ENCODE data around the gene GRHPR.

Gene GRHPR

GRCh38 chr9:37454238-37454637 is 31.7 kb downstream of the GRHPR start:
- POLR2A ChIA-PET (ENCODE audit: low non-redundant PET) = no interaction called here
- DNase-seq (ENCODE audit: low spot score) = no peak
- TF ChIP-seq, protein P1, sequence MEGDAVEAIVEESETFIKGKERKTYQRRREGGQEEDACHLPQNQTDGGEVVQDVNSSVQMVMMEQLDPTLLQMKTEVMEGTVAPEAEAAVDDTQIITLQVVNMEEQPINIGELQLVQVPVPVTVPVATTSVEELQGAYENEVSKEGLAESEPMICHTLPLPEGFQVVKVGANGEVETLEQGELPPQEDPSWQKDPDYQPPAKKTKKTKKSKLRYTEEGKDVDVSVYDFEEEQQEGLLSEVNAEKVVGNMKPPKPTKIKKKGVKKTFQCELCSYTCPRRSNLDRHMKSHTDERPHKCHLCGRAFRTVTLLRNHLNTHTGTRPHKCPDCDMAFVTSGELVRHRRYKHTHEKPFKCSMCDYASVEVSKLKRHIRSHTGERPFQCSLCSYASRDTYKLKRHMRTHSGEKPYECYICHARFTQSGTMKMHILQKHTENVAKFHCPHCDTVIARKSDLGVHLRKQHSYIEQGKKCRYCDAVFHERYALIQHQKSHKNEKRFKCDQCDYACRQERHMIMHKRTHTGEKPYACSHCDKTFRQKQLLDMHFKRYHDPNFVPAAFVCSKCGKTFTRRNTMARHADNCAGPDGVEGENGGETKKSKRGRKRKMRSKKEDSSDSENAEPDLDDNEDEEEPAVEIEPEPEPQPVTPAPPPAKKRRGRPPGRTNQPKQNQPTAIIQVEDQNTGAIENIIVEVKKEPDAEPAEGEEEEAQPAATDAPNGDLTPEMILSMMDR (conservative IDR thresholded peaks at IDR 0.05; ENCODE audit: low read depth) = no peak
- CTCF ChIA-PET = no interaction called here
- H3K27ac ChIP-seq = no peak overlapping the region

DNA sequence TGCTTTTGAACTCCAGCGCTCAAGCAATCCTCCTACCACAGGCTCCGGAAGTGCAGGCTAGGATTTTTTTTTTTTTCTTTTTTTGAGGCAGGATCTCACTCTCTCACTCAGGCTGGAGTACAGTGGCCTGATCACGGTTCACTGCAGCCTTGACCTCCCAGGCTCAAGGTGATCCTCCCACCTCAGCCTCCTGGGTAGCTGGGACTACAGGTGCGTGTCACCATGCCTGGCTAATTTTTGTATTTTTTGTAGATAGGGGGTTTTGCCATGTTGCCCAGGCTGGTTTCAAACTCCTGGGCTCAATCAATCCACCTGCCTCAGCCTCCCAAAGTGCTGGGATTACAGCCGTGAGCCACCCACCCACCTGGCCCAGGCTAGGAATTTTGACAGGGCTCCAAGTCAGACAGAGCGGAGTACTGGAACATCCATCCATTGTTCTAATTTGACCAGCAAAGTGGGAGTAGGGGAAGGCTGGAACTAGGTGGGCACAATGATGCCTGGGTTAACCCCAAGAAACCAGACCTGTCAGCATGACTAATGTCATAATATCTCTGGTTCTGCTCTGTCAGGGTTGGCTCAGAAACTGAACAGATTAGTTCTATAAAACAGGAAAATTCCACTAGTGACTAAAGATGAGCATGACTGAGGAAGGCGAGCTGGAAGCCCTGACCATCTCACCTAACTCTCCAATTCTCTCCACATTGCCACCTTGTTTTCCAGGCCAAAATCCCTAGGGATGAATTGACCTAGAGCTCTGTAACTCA is 33.6 kb downstream of the GRHPR start:
- H3K27ac ChIP-seq = no peak overlapping the region
- CTCF ChIA-PET = no interaction called here
- POLR2A ChIA-PET (ENCODE audit: low non-redundant PET) = interaction anchor here (1.1 kb wide), 1 partner anchor 33 kb away, joined by 4 read pairs; no protein-coding TSS in a partner anchor
- no peak for DNase-seq (ENCODE audit: low spot score)
- TF ChIP-seq, protein P1 (conservative IDR thresholded peaks at IDR 0.05; ENCODE audit: low read depth) = no peak

DNA sequence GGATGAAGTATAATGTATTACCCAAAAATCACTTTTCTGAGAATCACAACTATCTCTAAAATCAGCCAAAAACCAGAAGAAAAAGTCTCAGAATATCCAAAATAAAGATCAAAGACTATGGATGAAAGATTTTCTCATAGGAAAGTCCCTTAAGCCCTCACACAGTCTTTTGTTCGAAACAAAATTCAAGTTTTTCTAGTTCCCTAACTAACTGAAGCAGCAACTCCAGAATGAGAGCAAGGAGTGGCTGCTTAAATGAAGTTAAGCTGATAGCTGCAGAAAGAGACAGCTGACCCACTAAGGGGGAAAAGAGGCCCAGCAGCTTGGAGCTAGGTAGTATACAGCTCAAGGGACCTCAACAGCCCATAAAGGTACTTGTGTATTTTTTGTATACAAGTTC is 34.3 kb downstream of the GRHPR start:
- ChIA-PET CTCF (no interaction called here), POLR2A (ENCODE audit: low non-redundant PET) (no interaction called here)
- TF ChIP-seq, protein P1 (conservative IDR thresholded peaks at IDR 0.05; ENCODE audit: low read depth) = no peak
- DNase-seq (ENCODE audit: low spot score) = no peak
- no peak overlapping the region for H3K27ac ChIP-seq

- POLR2A ChIA-PET (ENCODE audit: low non-redundant PET) = no interaction called here
- peak overlapping the region; percentile 99 for H3K27ac ChIP-seq
- no peak for DNase-seq (ENCODE audit: low spot score)
- CTCF ChIA-PET = interaction anchor here (0.6 kb wide), 1 partner anchor 28 kb away, joined by 3 read pairs; no protein-coding TSS in a partner anchor
- TF ChIP-seq, protein P1 (conservative IDR thresholded peaks at IDR 0.05; ENCODE audit: low read depth) = no peak
Measured at GRCh38 chr9:37464006-37464405, 41.5 kb downstream of the GRHPR start.

- TF ChIP-seq, protein P1 (conservative IDR thresholded peaks at IDR 0.05; ENCODE audit: low read depth) = no peak
- ChIA-PET CTCF (interaction anchor here (0.6 kb wide), 1 partner anchor 28 kb away, joined by 3 read pairs; no protein-coding TSS in a partner anchor), POLR2A (ENCODE audit: low non-redundant PET) (interaction anchor here (1.3 kb wide), 1 partner anchor 21 kb away, joined by 3 read pairs; the partner anchor contains the start of gene POLR1E)
- DNase-seq (ENCODE audit: low spot score) = peak; percentile 71
- peak overlapping the region; percentile 99 for H3K27ac ChIP-seq
Measured at GRCh38 chr9:37464426-37465248, 42.1 kb downstream of the GRHPR start.

- DNase-seq (ENCODE audit: low spot score) = peak; percentile 99
- CTCF ChIA-PET = interaction anchor here (0.6 kb wide), 1 partner anchor 270 kb away, joined by 3 read pairs; no protein-coding TSS in a partner anchor
- peak within 1 kb of the TSS; percentile 99 for H3K27ac ChIP-seq
- TF ChIP-seq, protein P1 (conservative IDR thresholded peaks at IDR 0.05; ENCODE audit: low read depth) = no peak
- POLR2A ChIA-PET (ENCODE audit: low non-redundant PET) = interaction anchor here (0.7 to 1.3 kb wide), 2 partner anchors 20 to 919 kb away, joined by 3 read pairs; partner anchors contain the start of gene POLR1E
Measured at GRCh38 chr9:37465249-37466036, 42.9 kb downstream of the GRHPR start, which contains the start of gene ZBTB5. ZBTB5 (minus strand) TSS chr9:37465450; CDS start chr9:37442551, 22,899 bp downstream.
